Tibial artery (tissue), 4 donors: ENCODE measurements around the gene FAM131A.

Source experiments
- DNase-seq, 2 donors: peaks; one replicate each; pipeline ENCODE4 v3.0.0-alpha.2; 2019
- H3K27ac ChIP-seq, 2 donors: fragments of 200-600 bp; sonication (generic) in 1 of 2; 1 replicate in 1 of 2; 2 replicates in 1 of 2; pipeline ENCODE4 v1.5.1; 2018 to 2019; ENCODE audit warnings: mild to moderate bottlenecking in 1 of 2
- H3K27me3 ChIP-seq, 2 donors: fragments of 200-600 bp; sonication (generic) in 1 of 2; one replicate each; pipeline versions ENCODE4 v1.5.1 to v1.6.0; 2016 to 2019
- H3K36me3 ChIP-seq, 3 donors: fragments of 200-600 bp; sonication (generic) in 2 of 3; one replicate each; pipeline ENCODE4 v1.5.1; 2016 to 2019; ENCODE audit warnings: mild to moderate bottlenecking in 2 of 3
- H3K4me1 ChIP-seq, 4 donors: fragments of 200-600 bp; sonication (generic) in 2 of 4; 1 replicate in 3 of 4; 2 replicates in 1 of 4; pipeline ENCODE4 v1.5.1; 2016 to 2019
- H3K4me3 ChIP-seq, 2 donors: fragments of 200-600 bp; sonication (generic) in 1 of 2; 1 replicate in 1 of 2; 2 replicates in 1 of 2; pipeline ENCODE4 v1.5.1; 2018 to 2019; ENCODE audit warnings: mild to moderate bottlenecking in 2 of 2
- H3K9me3 ChIP-seq, 3 donors: fragments of 200-600 bp; sonication (generic) in 1 of 3; one replicate each; pipeline ENCODE4 v1.5.1; 2016 to 2019
- intact Hi-C: fragments of 100-400 bp; cut with DNase I; formaldehyde crosslinking; loops from one replicate; pipeline ENCODE4 v1.15.0; 2023; ENCODE audit warnings: low total_unique reads
- TF ChIP-seq, protein P1 (sequence below), 2 experiments: fragments of 200-600 bp in 1 of 2; fragments of 450-650 bp in 1 of 2; IDR thresholded peaks; one replicate each; pipeline ENCODE4 v1.5.1; 2017 to 2019; ENCODE audit warnings: antibody characterized with exemption in 2 of 2, mild to moderate bottlenecking in 1 of 2, moderate library complexity in 1 of 2

Gene FAM131A

DNA sequence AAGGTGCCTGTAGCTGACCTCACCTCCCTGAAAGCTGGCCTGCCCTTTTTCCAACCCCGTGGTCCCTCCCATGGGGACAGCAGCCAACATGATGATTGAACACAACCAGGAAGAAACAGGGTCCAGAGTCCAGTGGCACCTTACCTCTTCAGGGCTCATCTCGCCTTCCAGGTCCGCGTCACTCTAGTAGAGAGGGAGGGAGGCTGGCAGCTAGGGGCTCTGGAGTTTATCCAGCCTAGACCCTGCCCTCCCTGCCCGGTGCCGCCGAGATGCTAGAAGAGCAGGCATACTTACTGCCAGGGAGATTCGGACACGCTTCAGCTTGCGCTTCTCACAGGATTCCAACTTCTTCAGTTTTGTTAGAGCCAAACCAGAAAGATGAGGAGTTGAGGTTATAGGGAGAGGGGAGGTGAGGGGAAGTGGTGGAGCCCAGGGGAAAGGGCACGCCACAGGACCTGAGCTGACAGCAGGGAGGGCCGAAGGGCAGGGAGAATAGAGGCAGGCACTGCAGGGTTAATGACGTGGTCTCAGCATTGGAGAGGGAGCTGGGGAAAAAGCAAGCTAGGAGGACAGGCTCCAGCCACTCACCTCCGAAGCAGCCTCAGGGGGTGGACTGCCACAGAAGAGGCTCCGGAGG lies 14.9 kb downstream of the FAM131A start:
- Histone ChIP-seq H3K9me3 (no peaks in the 10 kb centered on the region), H3K4me1 (peaks cover 0 to 9% (median 0%) of the 10 kb centered on the region in 4 donors), H3K4me3 (no peak overlapping the region), H3K36me3 (peaks cover 0 to 32% (median 7%) of the 10 kb centered on the region in 3 donors), H3K27me3 (no peaks in the 10 kb centered on the region), H3K27ac (no peak overlapping the region)
- no peak for DNase-seq
- intact Hi-C loops = no loop called here
- TF ChIP-seq, protein P1, sequence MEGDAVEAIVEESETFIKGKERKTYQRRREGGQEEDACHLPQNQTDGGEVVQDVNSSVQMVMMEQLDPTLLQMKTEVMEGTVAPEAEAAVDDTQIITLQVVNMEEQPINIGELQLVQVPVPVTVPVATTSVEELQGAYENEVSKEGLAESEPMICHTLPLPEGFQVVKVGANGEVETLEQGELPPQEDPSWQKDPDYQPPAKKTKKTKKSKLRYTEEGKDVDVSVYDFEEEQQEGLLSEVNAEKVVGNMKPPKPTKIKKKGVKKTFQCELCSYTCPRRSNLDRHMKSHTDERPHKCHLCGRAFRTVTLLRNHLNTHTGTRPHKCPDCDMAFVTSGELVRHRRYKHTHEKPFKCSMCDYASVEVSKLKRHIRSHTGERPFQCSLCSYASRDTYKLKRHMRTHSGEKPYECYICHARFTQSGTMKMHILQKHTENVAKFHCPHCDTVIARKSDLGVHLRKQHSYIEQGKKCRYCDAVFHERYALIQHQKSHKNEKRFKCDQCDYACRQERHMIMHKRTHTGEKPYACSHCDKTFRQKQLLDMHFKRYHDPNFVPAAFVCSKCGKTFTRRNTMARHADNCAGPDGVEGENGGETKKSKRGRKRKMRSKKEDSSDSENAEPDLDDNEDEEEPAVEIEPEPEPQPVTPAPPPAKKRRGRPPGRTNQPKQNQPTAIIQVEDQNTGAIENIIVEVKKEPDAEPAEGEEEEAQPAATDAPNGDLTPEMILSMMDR (IDR thresholded peaks at IDR 0.05) = no peak

DNA sequence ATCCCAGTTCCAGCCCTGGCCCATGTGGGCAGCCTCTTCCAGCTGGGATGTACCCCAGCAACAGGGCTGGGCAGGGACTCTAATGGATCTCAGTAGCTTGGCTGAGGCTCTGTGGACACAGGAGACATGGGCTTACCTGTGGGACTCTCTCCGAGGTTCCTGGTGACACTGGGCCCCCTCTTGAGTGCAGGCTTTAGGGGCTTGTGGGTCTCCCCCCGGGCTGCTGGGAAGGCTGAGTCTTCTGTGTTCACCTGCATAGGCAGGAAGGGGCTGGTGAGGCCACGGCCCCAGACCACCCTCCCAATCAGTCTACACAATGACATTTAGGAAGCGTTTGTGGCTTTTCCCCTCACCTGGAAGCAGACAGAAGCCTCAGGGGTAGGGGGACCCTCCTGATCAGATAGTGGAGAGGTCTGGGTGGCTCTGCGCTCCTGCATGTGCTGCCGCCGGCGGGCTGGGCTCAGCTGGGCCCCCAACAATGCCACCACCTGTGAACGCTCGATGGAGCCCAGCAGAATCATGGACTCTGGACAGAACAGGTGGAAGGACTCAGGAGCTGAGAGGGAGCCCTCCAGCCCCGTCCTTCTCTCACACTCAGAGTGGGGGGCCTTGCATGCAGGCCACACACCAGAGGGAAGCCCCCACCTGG lies 15.6 kb downstream of the FAM131A start:
- no peak for DNase-seq
- H3K4me3 ChIP-seq = no peak overlapping the region
- H3K27me3 ChIP-seq = no peaks in the 10 kb centered on the region
- H3K27ac ChIP-seq = no peak overlapping the region
- H3K9me3 ChIP-seq = no peaks in the 10 kb centered on the region
- TF ChIP-seq, protein P1 (IDR thresholded peaks at IDR 0.05) = no peak
- peaks cover 0 to 40% (median 7%) of the 10 kb centered on the region in 3 donors for H3K36me3 ChIP-seq
- H3K4me1 ChIP-seq = peaks cover 0 to 9% (median 0%) of the 10 kb centered on the region in 4 donors
- intact Hi-C loops = no loop called here

DNA sequence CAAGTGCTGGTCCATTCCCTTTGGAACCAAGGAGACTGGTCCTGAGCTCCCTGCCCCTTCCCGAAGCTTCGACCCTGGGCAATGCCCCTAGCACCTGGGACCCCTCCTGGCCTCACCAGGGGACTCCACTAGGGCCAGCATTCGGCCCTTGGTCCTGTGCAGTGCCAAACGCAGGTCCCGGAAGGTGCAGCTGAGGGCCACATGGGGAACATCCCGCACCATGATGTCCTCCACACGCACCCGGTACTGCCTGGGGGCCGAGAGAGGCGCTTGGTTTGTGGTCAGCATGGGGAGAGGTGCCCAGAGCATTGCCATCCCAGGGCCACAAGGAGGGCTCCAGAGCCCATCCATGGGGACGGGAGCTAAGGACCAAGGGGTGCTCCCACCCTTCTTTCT lies 16.1 kb downstream of the FAM131A start:
- intact Hi-C loops = no loop called here

DNA sequence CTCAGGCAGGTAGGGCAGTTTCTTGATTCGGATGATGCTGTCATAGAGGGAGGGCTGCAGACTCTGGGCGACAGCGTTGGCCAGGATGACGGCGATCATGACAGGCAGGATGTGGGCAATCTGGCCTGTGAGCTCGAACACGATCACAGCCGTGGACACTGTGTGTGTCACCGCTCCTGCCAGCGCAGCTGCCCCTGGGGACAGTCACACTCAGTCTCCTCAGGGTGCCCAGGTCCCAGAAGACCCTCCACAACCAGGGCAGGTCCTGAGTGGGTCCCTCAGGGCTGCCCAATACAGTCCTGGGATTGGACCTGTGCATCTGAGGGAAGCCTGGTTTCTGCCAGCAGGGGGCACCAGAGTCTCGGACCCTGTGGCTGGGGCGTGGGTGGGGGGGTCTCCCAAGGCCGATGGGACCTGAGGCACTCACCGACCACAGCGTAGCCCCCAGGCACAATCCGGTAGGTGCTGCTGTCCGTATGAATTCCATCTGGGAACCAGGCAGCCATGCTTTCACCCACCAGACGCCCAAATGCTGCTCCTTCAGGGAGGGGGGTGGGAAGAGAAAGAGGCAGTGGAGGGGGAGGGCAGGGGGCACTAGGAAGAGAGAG lies 16.8 kb downstream of the FAM131A start:
- H3K27me3 ChIP-seq = no peaks in the 10 kb centered on the region
- peaks cover 0 to 9% (median 0%) of the 10 kb centered on the region in 4 donors for H3K4me1 ChIP-seq
- peaks cover 0 to 42% (median 7%) of the 10 kb centered on the region in 3 donors for H3K36me3 ChIP-seq
- TF ChIP-seq, protein P1 (IDR thresholded peaks at IDR 0.05) = peak; percentile 52 to 71
- H3K4me3 ChIP-seq = no peak overlapping the region
- intact Hi-C loops = no loop called here
- no peak for DNase-seq
- no peaks in the 10 kb centered on the region for H3K9me3 ChIP-seq
- H3K27ac ChIP-seq = no peak overlapping the region

More for the DNA sequence above, 16.1 kb downstream of the FAM131A start:
- H3K36me3 ChIP-seq = peaks cover 0 to 42% (median 7%) of the 10 kb centered on the region in 3 donors
- no peak for DNase-seq
- no peaks in the 10 kb centered on the region for H3K9me3 ChIP-seq
- H3K4me1 ChIP-seq = peaks cover 0 to 9% (median 0%) of the 10 kb centered on the region in 4 donors
- H3K27me3 ChIP-seq = no peaks in the 10 kb centered on the region
- H3K27ac ChIP-seq = no peak overlapping the region
- TF ChIP-seq, protein P1 (IDR thresholded peaks at IDR 0.05) = no peak
- H3K4me3 ChIP-seq = no peak overlapping the region

DNA sequence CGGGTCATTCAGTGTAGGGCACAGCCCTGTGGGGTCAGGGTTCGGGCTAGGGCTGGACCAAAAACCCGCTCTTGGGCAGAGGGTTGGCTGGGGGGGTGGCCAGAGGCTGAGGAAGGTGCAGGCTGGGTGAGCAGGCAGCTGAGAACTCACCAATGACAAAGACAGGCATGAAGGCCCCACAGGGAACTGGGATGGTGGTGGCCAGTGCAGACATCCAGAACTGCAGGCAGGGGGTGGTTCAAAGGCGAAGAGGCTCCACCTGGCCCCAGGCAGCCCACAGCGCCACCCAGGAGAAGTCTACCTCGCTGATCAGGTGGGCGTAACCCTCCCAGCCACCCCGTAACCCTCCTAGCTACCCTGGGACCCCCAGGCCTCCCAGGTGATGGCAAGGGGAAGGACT lies 17.4 kb downstream of the FAM131A start:
- intact Hi-C loops = no loop called here
- no peak for DNase-seq
- no peaks in the 10 kb centered on the region for H3K27me3 ChIP-seq
- TF ChIP-seq, protein P1 (IDR thresholded peaks at IDR 0.05) = no peak
- peaks cover 0 to 14% (median 0%) of the 10 kb centered on the region in 4 donors for H3K4me1 ChIP-seq
- no peak overlapping the region for H3K4me3 ChIP-seq
- no peaks in the 10 kb centered on the region for H3K9me3 ChIP-seq
- no peak overlapping the region for H3K27ac ChIP-seq
- H3K36me3 ChIP-seq = peaks cover 0 to 42% (median 7%) of the 10 kb centered on the region in 3 donors
